Testis (tissue), 3 donors: ENCODE measurements around the gene UBAP1. TPM values are rescaled to one million over a fixed set of nuclear protein-coding genes. Genes with fewer than 3 reads are reported as not detected.

ENCODE experiments used
- DNase-seq: peaks from one replicate; pipeline ENCODE4 v3.0.0-alpha.2; 2019
- H3K27ac ChIP-seq, 2 donors: fragments of 200-600 bp; sonication (generic); one replicate each; pipeline ENCODE4 v1.5.1; 2019
- H3K27me3 ChIP-seq: fragments of 200-600 bp; sonication (generic); one replicate; pipeline ENCODE4 v1.5.1; 2019
- H3K36me3 ChIP-seq: fragments of 200-600 bp; sonication (generic); one replicate; pipeline ENCODE4 v1.5.1; 2017; ENCODE audit warnings: low read depth; ENCODE audit errors: missing control alignments
- H3K4me1 ChIP-seq: fragments of 200-600 bp; sonication (generic); one replicate; pipeline ENCODE4 v1.5.1; 2019
- H3K4me3 ChIP-seq, 2 donors: fragments of 200-600 bp; sonication (generic); one replicate each; pipeline ENCODE4 v1.5.1; 2017 to 2019
- H3K9me3 ChIP-seq: fragments of 200-600 bp; sonication (generic); one replicate; pipeline ENCODE4 v1.5.1; 2017
- POLR2A ChIP-seq: fragments of 450-650 bp; IDR thresholded peaks from one replicate; pipeline ENCODE4 v1.6.1; 2017; ENCODE audit warnings: antibody characterized with exemption, mild to moderate bottlenecking, moderate library complexity
- WGBS, 2 donors: methylation state at CpG; one replicate each; pipeline ENCODE4 v1.1.5; 2018; 5-methylcytosine and 5-hydroxymethylcytosine counted together
- intact Hi-C: fragments of 100-400 bp; cut with DNase I; formaldehyde crosslinking; loops from one replicate; pipeline ENCODE4 v1.15.1; 2023; ENCODE audit warnings: low total_unique reads
- polyA plus RNA-seq: library from polyadenylated mRNA; stranded (reverse); fragments of 350-450 nt; fragmentation: Illumina TruSeq; extraction: RNeasy Lipid Tissue Mini Kit (QIAGEN cat#74804); gene quantifications from one replicate; pipeline ENCODE4 v1.2.3, GENCODE V29; 2014; ENCODE audit warnings: low read depth, low replicate concordance; ENCODE audit not compliant: insufficient read depth
- total RNA-seq, 2 donors: library from RNA; depleted of rRNA; stranded (reverse); fragments of >200 nt; gene quantifications; one replicate each; pipeline ENCODE4 v1.2.3, GENCODE V29; 2016
- TF ChIP-seq, protein P1 (sequence below), 3 experiments: fragments of 450-650 bp in 2 of 3; fragments of 200-600 bp in 1 of 3; sonication (generic) in 1 of 3; IDR thresholded peaks; one replicate each; pipeline ENCODE4 v1.5.1; 2016 to 2019; ENCODE audit warnings: antibody characterized with exemption in 3 of 3, mild to moderate bottlenecking in 2 of 3, moderate library complexity in 1 of 3

UBAP1 gene
- total and polyA plus RNA-seq, 3 donors from 2014 or later: 65.1 to 127 (median 81.9) TPM

DNA sequence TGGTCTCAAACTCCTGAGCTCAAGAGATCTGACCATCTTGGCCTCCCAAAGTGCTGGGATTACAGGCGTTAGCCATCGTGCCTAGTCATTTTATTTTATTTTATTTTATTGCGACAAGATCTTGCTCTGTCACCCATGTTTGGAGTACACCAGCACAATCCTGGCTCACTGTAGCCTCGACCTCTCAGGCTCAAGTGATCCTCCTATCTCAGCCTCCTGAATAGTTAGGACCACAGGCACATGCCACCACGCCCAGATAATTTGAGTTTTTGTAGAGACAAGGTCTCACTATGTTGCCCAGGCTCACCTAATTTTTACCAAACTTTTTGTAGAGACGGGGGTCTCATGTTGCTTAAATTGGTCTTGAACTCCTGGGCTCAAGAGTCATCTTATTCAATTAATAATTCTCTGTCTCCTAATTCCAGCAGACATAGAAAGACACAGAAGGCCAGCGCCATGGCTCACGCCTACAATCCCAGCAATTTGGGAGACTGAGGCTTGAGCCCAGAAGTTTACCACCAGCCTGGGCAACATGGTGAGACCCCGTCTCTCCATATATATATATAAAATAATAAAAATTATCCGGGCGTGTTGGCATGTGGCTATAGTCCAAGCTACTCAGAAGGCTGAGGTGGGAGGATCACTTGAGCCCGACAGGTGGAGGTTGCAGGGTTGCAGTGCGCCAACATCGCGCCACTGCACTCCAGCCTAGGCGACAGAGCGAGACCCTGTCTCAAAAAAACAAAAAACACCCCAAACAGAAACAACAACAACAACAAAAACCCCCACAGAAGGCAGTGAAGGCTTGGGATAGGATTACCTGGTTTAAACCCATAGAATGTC, 1.0 kb upstream of the UBAP1 start:
- no peaks in the 10 kb centered on the region for H3K36me3 ChIP-seq
- peak overlapping the region; percentile 98 for H3K27ac ChIP-seq
- H3K27me3 ChIP-seq: no peaks in the 10 kb centered on the region
- no peak for TF ChIP-seq POLR2A
- TF ChIP-seq, protein P1, sequence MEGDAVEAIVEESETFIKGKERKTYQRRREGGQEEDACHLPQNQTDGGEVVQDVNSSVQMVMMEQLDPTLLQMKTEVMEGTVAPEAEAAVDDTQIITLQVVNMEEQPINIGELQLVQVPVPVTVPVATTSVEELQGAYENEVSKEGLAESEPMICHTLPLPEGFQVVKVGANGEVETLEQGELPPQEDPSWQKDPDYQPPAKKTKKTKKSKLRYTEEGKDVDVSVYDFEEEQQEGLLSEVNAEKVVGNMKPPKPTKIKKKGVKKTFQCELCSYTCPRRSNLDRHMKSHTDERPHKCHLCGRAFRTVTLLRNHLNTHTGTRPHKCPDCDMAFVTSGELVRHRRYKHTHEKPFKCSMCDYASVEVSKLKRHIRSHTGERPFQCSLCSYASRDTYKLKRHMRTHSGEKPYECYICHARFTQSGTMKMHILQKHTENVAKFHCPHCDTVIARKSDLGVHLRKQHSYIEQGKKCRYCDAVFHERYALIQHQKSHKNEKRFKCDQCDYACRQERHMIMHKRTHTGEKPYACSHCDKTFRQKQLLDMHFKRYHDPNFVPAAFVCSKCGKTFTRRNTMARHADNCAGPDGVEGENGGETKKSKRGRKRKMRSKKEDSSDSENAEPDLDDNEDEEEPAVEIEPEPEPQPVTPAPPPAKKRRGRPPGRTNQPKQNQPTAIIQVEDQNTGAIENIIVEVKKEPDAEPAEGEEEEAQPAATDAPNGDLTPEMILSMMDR (IDR thresholded peaks at IDR 0.05): no peak
- H3K4me1 ChIP-seq: peaks cover 8% of the 10 kb centered on the region
- peak overlapping the region; percentile 88 to 94 for H3K4me3 ChIP-seq
- DNase-seq: no peak
- intact Hi-C loops: no loop called here
- WGBS, 2 donors: 44 to 50% methylated on average over 17 of the region's 17 CpGs
- H3K9me3 ChIP-seq: no peaks in the 10 kb centered on the region

DNA sequence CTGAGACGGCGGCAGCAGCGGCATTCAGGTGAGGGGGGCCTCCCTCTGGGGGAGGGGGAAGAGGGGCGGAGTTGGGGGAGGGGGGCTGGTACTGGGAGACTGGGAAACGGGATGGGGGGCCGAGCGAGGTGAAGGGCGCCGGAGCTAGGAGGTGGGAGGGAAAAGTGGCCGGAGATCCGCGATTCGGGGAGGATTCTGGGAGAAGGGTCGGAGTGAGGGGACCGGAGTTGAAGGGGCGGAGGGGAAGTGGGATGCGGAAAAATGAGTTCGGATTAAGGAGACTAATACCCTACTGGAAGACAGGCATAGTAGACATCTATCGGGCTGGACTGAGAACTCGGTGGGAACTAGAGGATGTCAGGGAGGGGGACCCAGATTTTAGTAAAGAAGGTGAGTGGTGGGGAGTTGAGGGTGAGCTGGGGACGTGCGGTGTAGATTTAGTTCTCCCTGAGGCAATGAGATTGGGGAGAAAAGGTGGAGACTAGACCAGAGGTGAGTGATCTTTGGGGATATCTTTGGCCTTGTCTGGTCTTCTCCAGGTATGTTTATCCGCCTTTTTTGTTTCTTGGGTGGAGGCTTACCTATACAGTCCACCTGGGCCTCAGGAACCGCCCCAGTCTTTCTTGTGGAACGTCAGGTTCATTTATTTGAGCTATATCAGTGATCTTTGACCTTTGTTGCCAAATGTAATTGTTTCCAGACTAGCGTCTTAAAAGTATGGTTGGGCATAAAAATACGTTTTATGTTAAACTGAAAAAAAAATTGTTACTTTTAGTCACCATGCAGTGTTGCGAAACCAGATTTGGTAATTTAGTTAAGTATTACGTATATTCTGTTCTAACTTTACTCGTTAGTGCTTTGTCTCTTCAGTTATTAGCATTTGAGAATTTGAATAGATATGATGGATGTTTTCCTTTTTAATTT, 632 bp downstream of the UBAP1 start:
- Histone ChIP-seq H3K4me3 (peak overlapping the region; percentile 88 to 94), H3K4me1 (peaks cover 8% of the 10 kb centered on the region), H3K27ac (peak overlapping the region; percentile 98), H3K27me3 (no peaks in the 10 kb centered on the region), H3K36me3 (no peaks in the 10 kb centered on the region), H3K9me3 (no peaks in the 10 kb centered on the region)
- no peak for TF ChIP-seq POLR2A
- TF ChIP-seq, protein P1 (IDR thresholded peaks at IDR 0.05): no peak
- DNase-seq: no peak
- WGBS, 2 donors: 3% methylated on average over 30 of the region's 30 CpGs
- intact Hi-C loops: no loop called here

DNA sequence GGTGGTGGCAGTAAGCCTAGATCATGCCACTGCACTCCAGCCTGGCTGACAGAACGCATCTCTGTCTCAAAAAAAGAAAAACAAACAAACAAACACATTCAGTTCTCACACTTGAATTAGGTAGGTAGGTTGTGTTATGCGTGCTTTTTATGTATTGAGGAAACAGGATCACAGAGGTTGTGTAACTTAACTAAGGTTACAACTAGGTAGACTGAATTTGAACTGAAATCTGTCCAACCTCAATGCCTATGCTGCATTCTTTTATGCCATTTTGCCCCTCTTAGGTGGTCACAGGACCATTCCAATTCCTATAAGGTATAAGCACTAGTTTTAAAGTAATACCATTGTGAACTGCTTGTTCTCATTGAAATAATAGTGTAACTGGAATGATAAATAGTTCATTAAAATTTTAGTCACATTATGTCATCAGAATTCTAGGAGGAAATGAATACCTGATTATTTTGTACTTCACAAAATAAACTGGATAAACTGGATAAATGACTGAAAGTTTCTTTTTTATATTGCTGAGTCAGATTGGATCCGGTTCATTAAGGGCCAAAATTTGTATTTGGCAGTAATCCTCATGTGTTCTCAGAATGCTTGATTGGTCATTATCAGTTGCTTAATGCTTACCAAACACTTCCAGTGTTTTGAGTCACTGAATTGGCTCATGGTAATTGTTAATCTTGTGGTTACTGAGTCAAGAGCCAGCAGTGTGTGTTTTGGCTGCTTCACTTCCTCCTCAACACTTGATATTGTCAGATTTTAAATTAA, 7.1 kb downstream of the UBAP1 start:
- Histone ChIP-seq H3K27ac (peak overlapping the region; percentile 78 to 81), H3K9me3 (no peaks in the 10 kb centered on the region), H3K4me1 (peaks cover 34% of the 10 kb centered on the region), H3K27me3 (no peaks in the 10 kb centered on the region), H3K36me3 (no peaks in the 10 kb centered on the region), H3K4me3 (no peak overlapping the region)
- DNase-seq: peak; percentile 66
- 57 to 66% methylated on average over 3 of the region's 3 CpGs for WGBS, 2 donors
- TF ChIP-seq POLR2A: no peak
- TF ChIP-seq, protein P1 (IDR thresholded peaks at IDR 0.05): no peak
- intact Hi-C loops: no loop called here

DNA sequence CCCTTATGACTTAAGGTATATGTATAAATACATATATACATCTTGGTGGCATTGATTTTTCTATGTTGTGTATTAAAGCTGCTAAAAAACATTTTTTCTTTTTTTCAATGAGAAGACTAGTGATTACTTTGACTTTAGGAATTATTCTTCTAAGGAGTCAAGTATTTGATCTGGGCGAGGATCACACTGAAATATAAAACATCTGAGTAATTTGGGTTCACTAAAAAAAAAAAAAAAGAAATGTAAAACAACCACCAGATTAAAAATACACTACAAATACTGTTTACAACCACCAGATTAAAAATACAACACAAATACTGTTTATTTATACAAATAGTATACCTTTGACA, 9.0 kb downstream of the UBAP1 start:
- Histone ChIP-seq H3K36me3 (no peaks in the 10 kb centered on the region), H3K27ac (peak overlapping the region; percentile 36 to 81), H3K4me3 (no peak overlapping the region), H3K4me1 (peaks cover 46% of the 10 kb centered on the region), H3K27me3 (no peaks in the 10 kb centered on the region), H3K9me3 (no peaks in the 10 kb centered on the region)
- no peak for DNase-seq
- TF ChIP-seq POLR2A: no peak
- TF ChIP-seq, protein P1 (IDR thresholded peaks at IDR 0.05): no peak
- WGBS, 2 donors: 63 to 68% methylated on average over 1 of the region's 1 CpG
- intact Hi-C loops: no loop called here
